GM20000 (cell line): ENCODE measurements around the gene CCDC134.

Experiments used
- DNase-seq: peaks from one replicate; pipeline ENCODE4 v3.0.0; 2012; ENCODE audit warnings: low spot score
- CTCF ChIP-seq: IDR thresholded peaks from 2 replicates; pipeline ENCODE4 v1.5.1; 2012; ENCODE audit warnings: mild to moderate bottlenecking, control low read depth; ENCODE audit errors: extremely low read depth, missing control alignments

The CCDC134 gene

GRCh38 chr22:41800348-41801146 lies at the start of gene CCDC134:
CCDC134 (plus strand) TSS chr22:41800679; CDS start chr22:41808891, 8,212 bp downstream.
- peak; percentile 94 for DNase-seq
- no peak for TF ChIP-seq CTCF

GRCh38 chr22:41752011-41752970 lies 48.2 kb upstream of the CCDC134 start:
- TF ChIP-seq CTCF = no peak
- DNase-seq = peak; percentile 41

- no peak for DNase-seq
- TF ChIP-seq CTCF = no peak
Observed at GRCh38 chr22:41753984-41754383, 46.5 kb upstream of the CCDC134 start.

GRCh38 chr22:41757502-41757901 lies 43.0 kb upstream of the CCDC134 start:
- no peak for DNase-seq
- no peak for TF ChIP-seq CTCF

- DNase-seq = no peak
- TF ChIP-seq CTCF = no peak
Observed at GRCh38 chr22:41758231-41758630, 42.2 kb upstream of the CCDC134 start.

GRCh38 chr22:41762980-41763779 lies 37.3 kb upstream of the CCDC134 start:
- peak; percentile 52 for DNase-seq
- peak; percentile 52 for TF ChIP-seq CTCF
